Activated T-helper 2 cell treated with anti-CD3 and anti-CD28 coated beads, Interferon-gamma antibody, Interleukin-2, Interleukin-4, amounts not matched to agents 10 μg/mL and 5 μg/mL and 100 μg/mL, durations not matched to agents 14 hours and 24 hours and 36 hours (primary cell): ENCODE measurements around the gene LMF2. TPM values are rescaled to one million over a fixed set of nuclear protein-coding genes. Genes with fewer than 3 reads are reported as not detected.

ENCODE experiments used
- DNase-seq: peaks from one replicate; pipeline ENCODE4 v3.0.0; 2021; ENCODE audit warnings: low spot score
- H3K27ac Mint-ChIP-seq: one replicate; pipeline ENCODE4 v1.8.0; 2021; ENCODE audit warnings: mixed read lengths
- H3K27me3 Mint-ChIP-seq: one replicate; pipeline ENCODE4 v1.8.0; 2021; ENCODE audit warnings: low read depth, mixed read lengths
- H3K36me3 Mint-ChIP-seq: one replicate; pipeline ENCODE4 v1.8.0; 2021; ENCODE audit warnings: low read depth, mixed read lengths
- H3K4me1 Mint-ChIP-seq: one replicate; pipeline ENCODE4 v1.8.0; 2021; ENCODE audit warnings: low read depth, mixed read lengths
- H3K4me3 Mint-ChIP-seq: one replicate; pipeline ENCODE4 v1.8.0; 2021; ENCODE audit warnings: low read depth, mild to moderate bottlenecking, moderate library complexity, mixed read lengths
- H3K9me3 Mint-ChIP-seq: one replicate; pipeline ENCODE4 v1.8.0; 2021; ENCODE audit warnings: mixed read lengths
- intact Hi-C: fragments of 100-400 bp; cut with micrococcal nuclease; formaldehyde crosslinking; loops from one replicate; pipeline ENCODE4 v1.15.1; 2023
- total RNA-seq: library from RNA; stranded (reverse); gene quantifications from 2 replicates; pipeline ENCODE4 v1.2.3, GENCODE V29; 2022

The LMF2 gene
- total RNA-seq, 1 donor from 2014 or later, result 77.2 TPM

DNA sequence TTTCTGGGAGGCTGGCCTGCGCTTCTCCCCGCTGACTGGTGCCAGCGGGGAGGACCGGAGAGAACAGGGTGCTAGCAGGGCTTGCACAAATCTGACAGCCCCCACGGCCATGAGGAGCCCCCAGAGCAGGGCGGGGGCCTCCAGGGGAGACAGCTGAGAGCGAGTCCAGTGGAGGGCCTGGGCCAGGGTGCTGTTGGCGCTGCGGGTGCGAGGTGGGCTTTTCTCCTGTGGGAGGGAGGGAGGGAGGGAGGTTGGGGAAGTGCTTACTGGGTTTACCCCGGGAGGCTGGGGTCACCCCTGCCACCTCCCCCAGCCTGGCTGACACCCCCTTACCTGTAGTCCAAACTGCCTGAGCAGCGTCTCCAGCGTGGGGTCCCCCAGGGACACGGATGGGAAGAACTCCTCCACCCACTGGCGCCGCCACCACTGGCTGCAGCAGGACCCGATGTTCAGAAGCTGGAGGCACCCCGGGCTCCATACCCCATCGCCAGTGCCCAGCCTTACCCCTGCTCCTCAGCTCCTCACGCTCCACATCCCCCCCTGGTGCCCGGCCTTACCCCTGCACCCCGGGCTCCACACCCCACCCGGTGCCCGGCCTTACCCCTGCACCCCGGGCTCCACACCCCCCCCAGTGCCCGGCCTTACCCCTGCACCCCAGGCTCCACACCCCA is 3.9 kb downstream of the LMF2 start:
- DNase-seq, result no peak
- intact Hi-C loops, result no loop called here
- no peaks in the 10 kb centered on the region for H3K9me3 Mint-ChIP-seq
- no peak overlapping the region for H3K4me3 Mint-ChIP-seq
- no peak overlapping the region for H3K27ac Mint-ChIP-seq
- H3K27me3 Mint-ChIP-seq, result no peaks in the 10 kb centered on the region
- peaks cover 3% of the 10 kb centered on the region for H3K36me3 Mint-ChIP-seq
- peaks cover 1% of the 10 kb centered on the region for H3K4me1 Mint-ChIP-seq

DNA sequence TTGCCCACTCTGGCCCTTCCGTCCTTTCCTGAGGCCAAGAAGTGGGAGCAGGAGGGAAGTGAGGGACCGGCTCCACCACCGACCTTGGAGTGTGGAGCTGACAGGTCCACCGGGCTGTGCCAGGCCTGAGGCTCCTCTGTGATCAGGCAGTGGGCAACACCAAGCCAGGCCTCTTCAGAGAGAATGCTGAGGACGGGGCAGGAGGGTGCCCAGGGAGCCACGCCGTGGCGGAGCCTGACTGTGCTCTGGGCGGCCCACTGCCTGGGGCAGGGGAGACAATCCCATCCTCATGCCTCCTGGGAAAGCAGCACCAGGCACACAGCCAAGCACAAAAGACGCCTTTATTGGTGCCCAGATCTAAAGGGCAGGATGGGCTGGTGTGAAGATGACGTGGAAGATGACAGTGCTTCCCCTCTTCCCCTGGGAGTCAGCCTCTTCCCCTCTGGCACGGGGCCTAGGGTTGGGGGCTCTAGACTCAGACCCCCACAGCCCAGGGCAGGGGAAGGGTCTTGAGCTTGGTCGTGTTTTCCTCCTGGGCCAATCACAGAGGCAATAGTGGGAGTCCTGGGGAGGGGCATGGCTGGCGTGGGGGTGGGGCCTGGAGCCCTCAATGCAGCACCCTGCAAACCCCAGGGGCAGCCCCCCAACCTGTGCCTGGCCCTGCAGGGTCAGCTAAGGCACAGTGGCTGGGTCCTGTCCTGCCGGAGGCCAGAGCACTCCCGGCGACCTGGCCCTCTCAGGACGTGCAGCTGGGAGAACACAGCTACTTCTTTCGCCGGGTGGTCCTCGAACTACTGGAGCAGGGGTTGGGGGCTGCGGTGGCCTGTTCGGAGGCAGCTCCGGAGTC is 4.7 kb downstream of the LMF2 start:
- Mint-ChIP-seq H3K4me1 (peaks cover 1% of the 10 kb centered on the region), H3K27me3 (no peaks in the 10 kb centered on the region), H3K9me3 (no peaks in the 10 kb centered on the region), H3K4me3 (no peak overlapping the region), H3K27ac (no peak overlapping the region), H3K36me3 (peaks cover 3% of the 10 kb centered on the region)
- intact Hi-C loops, result no loop called here
- no peak for DNase-seq

DNA sequence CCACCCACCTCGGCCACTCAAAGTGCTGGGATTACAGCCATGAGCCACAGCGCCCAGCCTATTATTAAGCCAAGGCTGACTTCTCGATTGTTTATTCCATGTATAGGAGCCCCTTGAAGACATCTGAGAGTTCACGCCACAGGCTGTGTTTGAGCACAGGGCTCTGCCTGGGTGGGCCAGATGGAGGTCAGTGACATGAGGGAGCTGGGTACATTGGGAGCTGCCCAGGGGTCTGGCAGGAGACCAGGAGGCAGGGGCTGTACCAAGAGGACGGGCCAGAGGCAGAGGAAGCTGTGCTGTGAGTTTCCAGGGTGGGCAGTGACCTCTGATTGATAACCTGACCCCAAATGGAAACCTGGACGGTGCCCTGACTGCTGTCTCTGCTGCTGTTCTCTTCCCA is 5.4 kb downstream of the LMF2 start:
- no peak overlapping the region for H3K27ac Mint-ChIP-seq
- peaks cover 1% of the 10 kb centered on the region for H3K4me1 Mint-ChIP-seq
- no peak for DNase-seq
- H3K4me3 Mint-ChIP-seq, result no peak overlapping the region
- no peaks in the 10 kb centered on the region for H3K27me3 Mint-ChIP-seq
- H3K9me3 Mint-ChIP-seq, result no peaks in the 10 kb centered on the region
- intact Hi-C loops, result no loop called here
- peaks cover under 1% of the 10 kb centered on the region for H3K36me3 Mint-ChIP-seq

DNA sequence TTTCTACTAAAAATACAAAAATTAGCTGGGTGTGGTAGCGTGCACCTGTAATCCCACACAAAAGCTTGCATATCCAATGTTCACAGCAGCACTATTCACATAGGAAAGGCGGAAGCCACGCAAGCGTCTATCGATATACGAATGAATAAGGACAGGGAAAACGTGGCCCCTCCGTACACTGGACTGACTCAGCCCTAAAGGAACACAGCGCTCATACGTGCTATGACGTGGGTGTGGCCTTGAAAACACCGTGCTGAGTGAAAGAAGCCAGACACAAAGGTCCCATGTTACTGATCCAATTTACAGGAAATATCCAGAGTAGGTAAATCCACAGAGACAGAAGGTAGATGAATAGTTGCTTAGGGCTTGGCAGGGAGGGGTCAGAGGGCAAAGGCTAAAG is 7.0 kb downstream of the LMF2 start:
- Mint-ChIP-seq H3K36me3 (no peaks in the 10 kb centered on the region), H3K27me3 (no peaks in the 10 kb centered on the region), H3K4me3 (no peak overlapping the region), H3K27ac (no peak overlapping the region), H3K4me1 (peaks cover 1% of the 10 kb centered on the region), H3K9me3 (no peaks in the 10 kb centered on the region)
- DNase-seq, result no peak
- intact Hi-C loops, result no loop called here

DNA sequence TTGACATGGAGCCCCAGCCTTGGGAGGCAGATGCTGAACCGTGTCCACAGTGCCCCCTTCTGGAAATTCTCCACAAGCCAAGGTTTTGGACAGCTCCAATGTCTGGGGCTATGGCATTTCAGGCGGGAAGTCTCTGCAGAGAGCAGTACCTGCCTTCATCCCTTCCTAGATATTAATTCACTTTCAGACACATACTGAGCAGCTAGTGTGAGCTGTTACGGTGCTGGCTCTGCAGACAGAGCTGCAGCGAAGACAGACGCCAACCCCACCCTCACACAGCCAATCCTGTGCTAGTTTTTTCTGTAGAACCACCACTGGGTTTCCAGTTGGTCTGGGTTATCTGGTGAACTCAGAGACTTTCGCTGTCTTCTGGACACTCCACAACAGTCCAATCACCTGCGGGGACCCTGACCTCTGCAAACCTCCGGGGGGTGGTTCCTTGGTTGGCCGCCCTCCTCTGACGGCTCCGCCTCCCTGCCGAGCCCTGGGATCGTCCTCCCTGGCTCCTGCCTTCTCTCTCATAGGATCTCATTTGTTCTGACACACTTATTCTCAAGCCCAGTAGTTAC is 9.1 kb downstream of the LMF2 start:
- intact Hi-C loops, result loop anchor here (1.0 kb wide), 1 partner anchor 257 kb away; no protein-coding TSS in a partner anchor
- Mint-ChIP-seq H3K36me3 (no peaks in the 10 kb centered on the region), H3K27ac (no peak overlapping the region), H3K27me3 (no peaks in the 10 kb centered on the region), H3K4me1 (peaks cover 1% of the 10 kb centered on the region), H3K9me3 (no peaks in the 10 kb centered on the region), H3K4me3 (no peak overlapping the region)
- peak; percentile 61 for DNase-seq

- intact Hi-C loops, result no loop called here
- Mint-ChIP-seq H3K36me3 (no peaks in the 10 kb centered on the region), H3K27me3 (no peaks in the 10 kb centered on the region), H3K9me3 (no peaks in the 10 kb centered on the region), H3K4me1 (peaks cover 1% of the 10 kb centered on the region), H3K4me3 (no peak overlapping the region), H3K27ac (no peak overlapping the region)
- DNase-seq, result no peak
Measured at GRCh38 chr22:50497093-50497492, 10.4 kb downstream of the LMF2 start.

- intact Hi-C loops, result no loop called here
- DNase-seq, result no peak
- Mint-ChIP-seq H3K36me3 (no peaks in the 10 kb centered on the region), H3K9me3 (no peaks in the 10 kb centered on the region), H3K4me3 (no peak overlapping the region), H3K27me3 (peaks cover 1% of the 10 kb centered on the region), H3K27ac (peak overlapping the region; percentile 55), H3K4me1 (peaks cover 7% of the 10 kb centered on the region)
Measured at GRCh38 chr22:50490531-50491308, 16.8 kb downstream of the LMF2 start.

DNA sequence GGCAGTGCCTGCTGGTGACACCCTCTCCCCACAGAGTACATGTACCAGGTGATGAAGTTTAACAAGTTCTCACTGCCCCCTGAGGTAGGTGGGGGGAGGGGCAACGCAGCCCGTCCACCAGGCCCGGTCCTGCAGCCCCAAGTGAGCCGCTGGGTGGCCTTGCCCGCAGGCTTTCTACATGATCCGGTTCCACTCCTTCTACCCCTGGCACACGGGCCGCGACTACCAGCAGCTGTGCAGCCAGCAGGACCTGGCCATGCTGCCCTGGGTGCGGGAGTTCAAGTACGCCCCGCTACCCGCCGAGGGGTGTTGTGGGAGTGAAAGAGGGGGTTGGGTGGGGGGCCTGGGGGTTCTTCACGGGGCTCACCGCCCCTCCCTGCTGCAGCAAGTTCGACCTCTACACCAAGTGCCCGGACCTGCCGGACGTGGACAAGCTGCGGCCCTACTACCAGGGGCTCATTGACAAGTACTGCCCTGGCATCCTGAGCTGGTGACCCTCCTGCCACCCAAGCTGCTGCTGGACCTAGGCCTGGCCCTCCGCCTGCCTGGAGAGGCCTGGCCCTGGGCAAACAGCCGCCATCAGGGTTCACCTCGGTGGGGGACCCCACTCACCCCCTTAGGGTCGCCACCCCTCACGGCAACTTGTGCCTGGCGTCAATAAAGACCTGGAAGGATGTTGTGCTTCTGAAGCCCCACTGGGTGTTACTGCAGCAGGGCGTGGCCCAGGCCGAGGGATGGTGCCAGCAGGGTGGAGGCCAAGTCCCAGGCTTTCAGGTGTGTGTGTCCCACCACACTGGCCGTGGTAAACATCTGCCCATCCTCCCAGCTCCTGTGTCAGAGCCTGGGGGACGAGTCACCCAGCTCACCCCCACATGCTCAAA is 17.9 kb downstream of the LMF2 start:
- Mint-ChIP-seq H3K36me3 (no peaks in the 10 kb centered on the region), H3K27ac (no peak overlapping the region), H3K4me3 (no peak overlapping the region), H3K4me1 (peaks cover 7% of the 10 kb centered on the region), H3K9me3 (no peaks in the 10 kb centered on the region), H3K27me3 (peaks cover 1% of the 10 kb centered on the region)
- intact Hi-C loops, result no loop called here
- no peak for DNase-seq

DNA sequence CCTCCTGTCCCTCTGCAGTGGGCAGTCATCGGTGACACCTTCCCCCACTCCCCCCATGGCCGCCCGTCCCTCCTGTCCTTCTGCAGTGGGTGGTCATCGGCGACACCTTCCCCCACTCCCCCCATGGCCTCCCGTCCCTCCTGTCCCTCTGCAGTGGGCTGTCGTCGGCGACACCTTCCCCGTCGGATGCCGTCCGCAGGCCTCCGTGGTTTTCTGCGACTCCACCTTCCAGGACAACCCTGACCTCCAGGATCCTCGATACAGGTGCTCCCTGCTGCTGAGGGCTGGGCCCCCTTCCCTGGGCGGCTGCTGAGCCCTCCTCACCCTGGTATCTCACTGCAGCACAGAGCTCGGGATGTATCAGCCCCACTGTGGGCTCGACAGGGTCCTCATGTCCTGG is 18.6 kb downstream of the LMF2 start:
- Mint-ChIP-seq H3K27ac (no peak overlapping the region), H3K4me1 (peaks cover 7% of the 10 kb centered on the region), H3K4me3 (no peak overlapping the region), H3K36me3 (no peaks in the 10 kb centered on the region), H3K9me3 (no peaks in the 10 kb centered on the region), H3K27me3 (peaks cover 1% of the 10 kb centered on the region)
- no peak for DNase-seq
- intact Hi-C loops, result no loop called here

DNA sequence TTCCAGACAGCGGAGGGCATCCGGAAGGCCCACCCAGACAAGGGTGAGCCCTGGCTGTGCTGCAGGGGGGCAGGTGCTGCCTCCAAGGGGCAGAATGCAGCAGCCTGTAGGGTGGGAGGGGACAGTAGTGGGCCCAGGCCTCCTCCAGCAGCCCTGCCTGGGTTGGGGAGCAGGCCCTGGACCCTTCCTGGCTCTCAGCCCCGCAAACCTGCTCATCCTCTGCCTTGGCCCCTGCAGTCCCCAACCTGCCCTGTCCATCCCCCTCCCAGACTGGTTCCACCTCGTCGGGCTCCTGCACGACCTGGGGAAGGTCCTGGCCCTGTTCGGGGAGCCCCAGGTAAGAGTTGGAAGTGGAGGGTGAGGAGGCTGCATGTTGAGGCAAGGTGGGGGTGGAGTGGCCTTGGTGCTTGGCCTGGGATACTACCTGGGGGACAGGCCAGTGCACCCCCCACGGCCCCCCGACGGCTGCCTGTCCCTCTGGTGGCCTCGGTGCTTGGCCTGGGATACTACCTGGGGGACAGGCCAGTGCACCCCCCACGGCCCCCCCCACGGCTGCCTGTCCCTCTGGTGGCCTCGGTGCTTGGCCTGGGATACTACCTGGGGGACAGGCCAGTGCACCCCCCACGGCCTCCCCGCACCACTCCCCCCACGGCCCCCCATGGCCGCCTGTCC is 19.4 kb downstream of the LMF2 start:
- Mint-ChIP-seq H3K9me3 (no peaks in the 10 kb centered on the region), H3K27ac (no peak overlapping the region), H3K4me3 (no peak overlapping the region), H3K4me1 (peaks cover 7% of the 10 kb centered on the region), H3K36me3 (no peaks in the 10 kb centered on the region), H3K27me3 (peaks cover 1% of the 10 kb centered on the region)
- no peak for DNase-seq
- intact Hi-C loops, result no loop called here

GRCh38 chr22:50487290-50488005 is 20.1 kb downstream of the LMF2 start:
- no peak overlapping the region for H3K4me3 Mint-ChIP-seq
- H3K27me3 Mint-ChIP-seq, result peaks cover 1% of the 10 kb centered on the region
- H3K27ac Mint-ChIP-seq, result no peak overlapping the region
- no peaks in the 10 kb centered on the region for H3K9me3 Mint-ChIP-seq
- peaks cover 7% of the 10 kb centered on the region for H3K4me1 Mint-ChIP-seq
- H3K36me3 Mint-ChIP-seq, result no peaks in the 10 kb centered on the region
- DNase-seq, result no peak
- intact Hi-C loops, result no loop called here
